K562 (cell line): ENCODE results near the gene GPNMB. TPM values are rescaled to one million over a fixed set of nuclear protein-coding genes. Genes with fewer than 3 reads are reported as not detected.

Experiments
- ATAC-seq: fragments of 200-7000 bp; cut with Tn5 transposase; 3 replicates; pipeline ENCODE4 v1.9.1; 2020; ENCODE audit warnings: moderate library complexity
- BruUV-seq: library from RNA; stranded (reverse); fragments of 400-500 nt; replicated peaks from 2 replicates; lab custom pipeline; 2021; lab: Mats Ljungman, UMichigan
- CTCF ChIA-PET: fragments of 300-600 bp; formaldehyde crosslinking; extraction: SDS; loops from one replicate; lab custom pipeline; 2021; ENCODE audit warnings: low intra/inter-chr PET ratio; lab: Yijun Ruan, JAX
- POLR2A ChIA-PET: fragments of 300-600, 350-650 bp; sonication (Branson Sonifier 250); formaldehyde crosslinking; extraction: SDS; loops from one replicate; lab custom pipeline; 2021; ENCODE audit warnings: antibody characterized with exemption, inconsistent platforms; lab: Yijun Ruan, JAX
- DNase-seq, 4 experiments: peaks; one replicate each; pipeline versions ENCODE4 v3.0.0 to v3.0.0-alpha.2; 2011 to 2018; ENCODE audit warnings: low spot score in 3 of 4, mixed read lengths in 3 of 4; ENCODE audit errors: extremely low read depth in 1 of 4
- FAIRE-seq: peaks from 2 replicates; lab custom pipeline; 2011; peaks lifted over from hg19 to GRCh38; lab: Jason Lieb, UNC
- H2AFZ ChIP-seq: 2 replicates; pipeline ENCODE4 v1.6.0; 2011; ENCODE audit warnings: low read depth, low read length, control low read depth, inconsistent platforms
- H3K27ac ChIP-seq: fragments of 200-600 bp; 3 replicates; pipeline ENCODE4 v1.8.0; 2011; ENCODE audit warnings: low read depth, mild to moderate bottlenecking, control low read depth, inconsistent platforms, low read length, moderate library complexity, mixed read lengths; ENCODE audit errors: extremely low read depth
- H3K27me3 ChIP-seq, 2 experiments: fragments of 300-600 bp in 1 of 2; 2 replicates in 1 of 2; 3 replicates in 1 of 2; pipeline versions ENCODE4 v1.6.0 to v1.8.0; 2011; ENCODE audit warnings: inconsistent platforms in 2 of 2, low read length in 2 of 2, mild to moderate bottlenecking in 1 of 2, mixed read lengths in 1 of 2, moderate library complexity in 1 of 2; ENCODE audit not compliant: control insufficient read depth in 2 of 2, insufficient read depth in 2 of 2
- H3K36me3 ChIP-seq: fragments of 300-600 bp; 3 replicates; pipeline ENCODE4 v1.8.0; 2011; ENCODE audit warnings: mild to moderate bottlenecking, low read length, inconsistent platforms; ENCODE audit not compliant: control insufficient read depth, insufficient read depth
- H3K4me1 ChIP-seq, 2 experiments: fragments of 200-600 bp in 1 of 2; replicated peaks in 1 of 2; 2 replicates in 1 of 2; 3 replicates in 1 of 2; pipeline versions ENCODE4 v1.5.1 to v1.8.0; 2011; ENCODE audit warnings: inconsistent platforms in 2 of 2, low read length in 2 of 2, mild to moderate bottlenecking in 1 of 2, mixed read lengths in 1 of 2, moderate library complexity in 1 of 2; ENCODE audit not compliant: control insufficient read depth in 2 of 2, insufficient read depth in 2 of 2
- H3K4me2 ChIP-seq: 2 replicates; pipeline ENCODE4 v1.6.1; 2011; ENCODE audit warnings: low read length, control low read depth, inconsistent platforms, mixed read lengths; ENCODE audit not compliant: insufficient read depth
- H3K4me3 ChIP-seq: fragments of 200-600 bp; sonication (generic), shearing (Covaris generic); 2 replicates; pipeline ENCODE4 v1.5.1; 2016; ENCODE audit warnings: control low read depth, inconsistent platforms
- H3K79me2 ChIP-seq: fragments of 200-600 bp; 3 replicates; pipeline ENCODE4 v1.8.0; 2011; ENCODE audit warnings: low read length, inconsistent platforms; ENCODE audit not compliant: control insufficient read depth, insufficient read depth
- H3K9ac ChIP-seq, 2 experiments: 2 replicates each; pipeline versions ENCODE4 v1.6.0 to v1.6.1; 2011; ENCODE audit warnings: low read depth in 2 of 2, low read length in 2 of 2, control low read depth in 1 of 2, inconsistent platforms in 1 of 2, mild to moderate bottlenecking in 1 of 2, mixed read lengths in 1 of 2; ENCODE audit not compliant: insufficient read depth in 1 of 2
- H3K9me1 ChIP-seq: one replicate; pipeline ENCODE4 v1.6.0; 2011; ENCODE audit warnings: inconsistent platforms, mild to moderate bottlenecking, low read length, moderate library complexity; ENCODE audit not compliant: control insufficient read depth, insufficient read depth
- H3K9me3 ChIP-seq: replicated peaks from 2 replicates; pipeline ENCODE4 v1.5.1; 2011; ENCODE audit warnings: low read depth, low read length, inconsistent platforms; ENCODE audit not compliant: control insufficient read depth, insufficient read depth
- H4K20me1 ChIP-seq: replicated peaks from 2 replicates; pipeline ENCODE4 v1.6.1; 2011; ENCODE audit warnings: low read length, inconsistent platforms, mixed read lengths; ENCODE audit not compliant: control insufficient read depth, insufficient read depth
- CBX5 ChIP-seq: IDR thresholded peaks from 2 replicates; pipeline ENCODE4 v1.6.1; 2014; ENCODE audit warnings: low read depth, borderline replicate concordance
- CEBPB ChIP-seq: fragments of 450-650 bp; IDR thresholded peaks from 2 replicates; pipeline ENCODE4 v1.6.1; 2016; ENCODE audit warnings: missing genetic modification characterization, missing compliant biosample characterization
- NFIC ChIP-seq: fragments of 450-650 bp; IDR thresholded peaks from 2 replicates; pipeline ENCODE4 v1.6.1; 2017; ENCODE audit warnings: mild to moderate bottlenecking, inconsistent platforms
- NR2F6 ChIP-seq: fragments of 450-650 bp; formaldehyde crosslinking; IDR thresholded peaks from 2 replicates; pipeline ENCODE4 v1.4.0; 2020; ENCODE audit warnings: mild to moderate bottlenecking
- RAD21 ChIP-seq, 2 experiments: fragments of 250-450 bp in 1 of 2; fragments of 450-650 bp in 1 of 2; sonication (Bioruptor Pico) in 1 of 2; formaldehyde crosslinking in 1 of 2; IDR thresholded peaks in 1 of 2; conservative IDR thresholded peaks in 1 of 2; 2 replicates each; pipeline versions ENCODE4 v1.4.0 to v1.8.0; 2020 to 2022; ENCODE audit warnings: mild to moderate bottlenecking in 2 of 2, moderate library complexity in 1 of 2
- WGBS: fragments of 100-300 bp; shearing (Covaris generic); methylation state at CpG from one replicate; pipeline ENCODE4 v1.1.6; 2016; ENCODE audit warnings: low coverage, mixed read lengths; ENCODE audit not compliant: insufficient coverage; ENCODE audit errors: missing lambda C conversion rate; 5-methylcytosine and 5-hydroxymethylcytosine counted together
- in situ Hi-C: fragments of 300-500 bp; cut with MboI; formaldehyde crosslinking; loops from 4 replicates; pipeline ENCODE4 v1.15.0; 2018; ENCODE audit warnings: inconsistent platforms, mixed read lengths
- intact Hi-C: fragments of 100-400 bp; cut with micrococcal nuclease; formaldehyde crosslinking; loops from 2 replicates; pipeline ENCODE4 v1.14.2; 2022
- polyA plus RNA-seq, 8 experiments: library from polyadenylated mRNA; depleted of rRNA in 4 of 8; stranded (reverse) in 5 of 8; unstranded in 3 of 8; fragments of >200 nt; fragmentation: Nextera tagmentation in 2 of 8; fragmentation: Illumina TruSeq in 1 of 8; extraction: Ambion mirVana in 2 of 8; extraction: Trizol in 1 of 8; gene quantifications; 2 replicates each; pipeline versions ENCODE4 v1.2.1 to v1.2.3, GENCODE V29; 2011 to 2014; ENCODE audit warnings: inconsistent platforms in 1 of 8, missing spikeins in 1 of 8
- total RNA-seq, 7 experiments: library from RNA; depleted of rRNA in 6 of 7; stranded (reverse); fragments of >200 nt in 6 of 7; fragmentation: Illumina TruSeq in 2 of 7; extraction: Trizol in 2 of 7; gene quantifications; 2 replicates each; pipeline versions ENCODE4 v1.2.1 to v1.2.3, GENCODE V29; 2011 to 2021; ENCODE audit warnings: low replicate concordance in 1 of 7
- TF ChIP-seq, protein P1 (sequence below), 3 experiments: IDR thresholded peaks in 2 of 3; conservative IDR thresholded peaks in 1 of 3; 2 replicates each; pipeline ENCODE4 v1.5.1; 2011 to 2012; ENCODE audit warnings: low read length in 3 of 3, mild to moderate bottlenecking in 3 of 3, control low read depth in 2 of 3, improper control_type of control experiment in 1 of 3, inconsistent platforms in 1 of 3, low read depth in 1 of 3, mixed read lengths in 1 of 3, moderate library complexity in 1 of 3; ENCODE audit not compliant: insufficient read depth in 2 of 3
- TF ChIP-seq, protein P2 (sequence below): fragments of 250-450 bp; sonication (Bioruptor Pico); IDR thresholded peaks from 2 replicates; pipeline ENCODE4 v1.9.0; 2021; ENCODE audit warnings: mild to moderate bottlenecking

The GPNMB gene
- total and polyA plus RNA-seq, 9 of the 15 experiments (the other 6 are each of a cell fraction or from before 2014, with no cell fraction given): 0.15 to 0.72 (median 0.33) TPM

DNA sequence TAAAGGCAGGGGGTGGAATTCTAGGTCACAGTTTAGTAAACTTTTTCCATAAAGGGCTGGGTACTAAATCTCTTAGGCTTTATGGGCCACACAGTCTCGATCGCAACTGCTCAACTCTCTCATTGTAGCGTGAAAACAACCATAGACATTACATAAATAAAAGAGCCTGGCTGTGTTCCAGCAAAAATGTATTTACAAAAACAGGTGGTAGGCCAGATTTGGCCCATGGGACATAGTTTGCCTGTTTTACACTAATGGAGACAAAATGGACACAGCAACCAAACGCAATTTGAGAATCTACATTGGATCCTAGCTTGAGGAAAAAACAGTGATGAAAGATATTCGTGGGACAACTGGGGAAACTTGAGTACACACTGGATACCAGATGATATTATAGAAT lies 29.3 kb downstream of the GPNMB start:
- POLR2A ChIA-PET: interaction anchor here (1.3 kb wide), 1 partner anchor 23 kb away, joined by 7 read pairs; the partner anchor contains the start of gene MALSU1
- Histone ChIP-seq H3K9me1 (no peaks in the 10 kb centered on the region), H3K4me1 (peaks cover 0 to 5% of the 10 kb centered on the region in 2 experiments; a peak in 1 of 5 replicates), H3K4me2 (no peak overlapping the region), H3K27ac (no peak overlapping the region), H3K9ac (no peak overlapping the region)
- no peak for ATAC-seq
- peak; percentile 33; the same call in 1 of the 2 replicates for TF ChIP-seq NFIC
- no peak for TF ChIP-seq NR2F6 (CRISPR knock-in tag)
- TF ChIP-seq, all 486 proteins: peak for 1
- no peaks in the 10 kb centered on the region for H3K79me2 ChIP-seq
- WGBS: 28% methylated on average over 5 of the region's 5 CpGs
- in situ Hi-C loops (no loop called here), intact Hi-C loops (loop anchor here (2.0 to 10.0 kb wide), 3 partner anchors 81 to 751 kb away; no protein-coding TSS in a partner anchor)
- DNase-seq (no peak), FAIRE-seq (no peak)
- no peak overlapping the region for H2AFZ ChIP-seq
- CTCF ChIA-PET: interaction anchor here (0.6 to 1.5 kb wide), 2 partner anchors 271 to 437 kb away, joined by 6 read pairs; no protein-coding TSS in a partner anchor
- BruUV-seq: no TSS peak
- H4K20me1 ChIP-seq: no peaks in the 10 kb centered on the region
- no peaks in the 10 kb centered on the region for H3K9me3 ChIP-seq
- no peak overlapping the region for H3K4me3 ChIP-seq
- peaks cover 0 to 4% of the 10 kb centered on the region in 2 experiments; a peak in 1 of 5 replicates for H3K27me3 ChIP-seq
- H3K36me3 ChIP-seq: no peaks in the 10 kb centered on the region

DNA sequence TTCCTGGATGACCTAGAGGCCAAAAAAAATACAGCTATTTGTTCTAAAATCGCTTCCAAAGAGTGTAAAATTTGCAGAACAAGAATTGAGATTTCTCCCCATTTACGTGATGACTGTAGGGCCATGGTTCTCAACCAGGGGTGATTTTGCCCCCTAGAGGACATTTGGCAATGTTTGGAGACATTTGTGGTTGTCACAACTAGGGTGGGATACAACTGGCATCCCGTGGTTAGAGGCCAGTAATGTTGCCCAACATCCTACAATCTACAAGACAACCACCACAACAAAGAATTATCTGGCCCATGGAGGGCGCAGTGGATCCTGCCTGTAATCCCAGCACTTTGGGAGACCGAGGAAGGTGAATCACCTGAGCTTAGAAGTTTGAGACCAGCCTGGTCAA lies 29.8 kb downstream of the GPNMB start:
- 40% methylated on average over 5 of the region's 5 CpGs for WGBS
- Histone ChIP-seq H3K9me3 (no peaks in the 10 kb centered on the region), H3K27ac (no peak overlapping the region), H3K79me2 (no peaks in the 10 kb centered on the region), H3K4me3 (no peak overlapping the region), H4K20me1 (no peaks in the 10 kb centered on the region), H3K27me3 (no peaks in the 10 kb centered on the region), H3K9ac (no peak overlapping the region), H3K36me3 (no peaks in the 10 kb centered on the region), H2AFZ (no peak overlapping the region), H3K9me1 (no peaks in the 10 kb centered on the region), H3K4me2 (no peak overlapping the region), H3K4me1 (peaks cover 0 to 5% of the 10 kb centered on the region in 2 experiments; a peak in 1 of 5 replicates)
- ChIA-PET CTCF (interaction anchor here (1.5 kb wide), 1 partner anchor 270 kb away, joined by 6 read pairs; no protein-coding TSS in a partner anchor), POLR2A (interaction anchor here (0.9 to 1.3 kb wide), 2 partner anchors 16 to 23 kb away, joined by 3 to 7 read pairs; partner anchors contain the start of gene MALSU1)
- DNase-seq (peak in 1 of 4 experiments; percentile 56), ATAC-seq (peak; percentile 62), FAIRE-seq (peak; percentile 35)
- in situ Hi-C loops: no loop called here
- intact Hi-C loops: loop anchor here (2.0 to 10.0 kb wide), 3 partner anchors 80 to 752 kb away; no protein-coding TSS in a partner anchor
- BruUV-seq: no TSS peak
- TF ChIP-seq, protein P1, sequence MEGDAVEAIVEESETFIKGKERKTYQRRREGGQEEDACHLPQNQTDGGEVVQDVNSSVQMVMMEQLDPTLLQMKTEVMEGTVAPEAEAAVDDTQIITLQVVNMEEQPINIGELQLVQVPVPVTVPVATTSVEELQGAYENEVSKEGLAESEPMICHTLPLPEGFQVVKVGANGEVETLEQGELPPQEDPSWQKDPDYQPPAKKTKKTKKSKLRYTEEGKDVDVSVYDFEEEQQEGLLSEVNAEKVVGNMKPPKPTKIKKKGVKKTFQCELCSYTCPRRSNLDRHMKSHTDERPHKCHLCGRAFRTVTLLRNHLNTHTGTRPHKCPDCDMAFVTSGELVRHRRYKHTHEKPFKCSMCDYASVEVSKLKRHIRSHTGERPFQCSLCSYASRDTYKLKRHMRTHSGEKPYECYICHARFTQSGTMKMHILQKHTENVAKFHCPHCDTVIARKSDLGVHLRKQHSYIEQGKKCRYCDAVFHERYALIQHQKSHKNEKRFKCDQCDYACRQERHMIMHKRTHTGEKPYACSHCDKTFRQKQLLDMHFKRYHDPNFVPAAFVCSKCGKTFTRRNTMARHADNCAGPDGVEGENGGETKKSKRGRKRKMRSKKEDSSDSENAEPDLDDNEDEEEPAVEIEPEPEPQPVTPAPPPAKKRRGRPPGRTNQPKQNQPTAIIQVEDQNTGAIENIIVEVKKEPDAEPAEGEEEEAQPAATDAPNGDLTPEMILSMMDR (IDR thresholded peaks at IDR 0.05 in 2 of 3, conservative IDR thresholded peaks at IDR 0.05 in 1 of 3; ENCODE audit: insufficient read depth in 2 of 3, low read depth in 1 of 3, low read length in 3 of 3): peak; percentile 51 to 60 (median 59)
- TF ChIP-seq, protein P2, sequence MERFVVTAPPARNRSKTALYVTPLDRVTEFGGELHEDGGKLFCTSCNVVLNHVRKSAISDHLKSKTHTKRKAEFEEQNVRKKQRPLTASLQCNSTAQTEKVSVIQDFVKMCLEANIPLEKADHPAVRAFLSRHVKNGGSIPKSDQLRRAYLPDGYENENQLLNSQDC: no peak
- TF ChIP-seq CBX5: no peak
- TF ChIP-seq RAD21 (CRISPR knock-in tag; conservative IDR thresholded peaks at IDR 0.05 in 1 of 2, IDR thresholded peaks at IDR 0.05 in 1 of 2): peak; percentile 15 to 43; a peak in 2 of 4 replicates
- peak; percentile 23; the same call in 1 of the 2 replicates for TF ChIP-seq CEBPB (tag)
